Stimulated activated CD8-positive, alpha-beta memory T cell treated with anti-CD3 and anti-CD28 coated beads, Interleukin-15, amount 100 ng/mL, for 24 hours (primary cell): ENCODE results near the gene TIMP4.

Experiments used
- DNase-seq: peaks from one replicate; pipeline ENCODE4 v3.0.0-alpha.2; 2020; ENCODE audit warnings: low read depth

The TIMP4 gene

GRCh38 chr3:12158387-12159226 lies at the start of gene TIMP4:
Gene TIMP4 (minus strand): TSS chr3:12158912. CDS start chr3:12158840, 72 bp downstream.
- DNase-seq = no peak

- no peak for DNase-seq
Observed at GRCh38 chr3:12205171-12205570, 46.5 kb upstream of the TIMP4 start.

GRCh38 chr3:12201813-12202212 lies 43.1 kb upstream of the TIMP4 start:
- DNase-seq = no peak

- DNase-seq = no peak
Observed at GRCh38 chr3:12198301-12198700, 39.6 kb upstream of the TIMP4 start.

- no peak for DNase-seq
Observed at GRCh38 chr3:12197475-12197874, 38.8 kb upstream of the TIMP4 start.

- DNase-seq = no peak
Observed at GRCh38 chr3:12196684-12197083, 38.0 kb upstream of the TIMP4 start.

- no peak for DNase-seq
Observed at GRCh38 chr3:12195231-12195630, 36.5 kb upstream of the TIMP4 start.

- no peak for DNase-seq
Observed at GRCh38 chr3:12194669-12195161, 36.0 kb upstream of the TIMP4 start.

- DNase-seq = no peak
Observed at GRCh38 chr3:12194209-12194608, 35.5 kb upstream of the TIMP4 start.

GRCh38 chr3:12193485-12194165 lies 34.9 kb upstream of the TIMP4 start:
- no peak for DNase-seq

- no peak for DNase-seq
Observed at GRCh38 chr3:12192655-12193484, 34.2 kb upstream of the TIMP4 start.

- DNase-seq = no peak
Observed at GRCh38 chr3:12192173-12192572, 33.5 kb upstream of the TIMP4 start.

GRCh38 chr3:12191559-12191958 lies 32.8 kb upstream of the TIMP4 start:
- DNase-seq = no peak

GRCh38 chr3:12190832-12191231 lies 32.1 kb upstream of the TIMP4 start:
- DNase-seq = no peak

GRCh38 chr3:12190221-12190807 lies 31.6 kb upstream of the TIMP4 start:
- DNase-seq = no peak

- no peak for DNase-seq
Observed at GRCh38 chr3:12188681-12189287, 30.1 kb upstream of the TIMP4 start.

GRCh38 chr3:12188328-12188648 lies 29.6 kb upstream of the TIMP4 start:
- no peak for DNase-seq

- no peak for DNase-seq
Observed at GRCh38 chr3:12187448-12188327, 29.0 kb upstream of the TIMP4 start.

- DNase-seq = no peak
Observed at GRCh38 chr3:12186515-12187286, 28.0 kb upstream of the TIMP4 start.

- no peak for DNase-seq
Observed at GRCh38 chr3:12186046-12186445, 27.3 kb upstream of the TIMP4 start.
